Body of pancreas (tissue), 4 donors: ENCODE measurements around the gene PRRT2. TPM values are rescaled to one million over a fixed set of nuclear protein-coding genes. Genes with fewer than 3 reads are reported as not detected.
"Not testable (repeated sequence)": the region's sequence is repeated elsewhere in the genome, so short reads cannot be mapped to it uniquely, and the experiment has no call there.

Experiments
- ATAC-seq: fragments of 150-250 bp; one replicate; pipeline ENCODE4 v1.9.1; 2016
- DNase-seq, 4 donors: peaks; one replicate each; pipeline ENCODE4 v3.0.0-alpha.2; 2019
- H3K27ac ChIP-seq, 4 donors: fragments of 200-600 bp; sonication (generic); 1 replicate in 3 of 4; 2 replicates in 1 of 4; pipeline versions ENCODE4 v1.5.1 to v1.6.1; 2016 to 2019; ENCODE audit warnings: mild to moderate bottlenecking in 1 of 4, mixed read lengths in 1 of 4, moderate library complexity in 1 of 4
- H3K27me3 ChIP-seq, 2 donors: fragments of 200-600 bp; sonication (generic); one replicate each; pipeline ENCODE4 v1.6.0; 2016; ENCODE audit warnings: mild to moderate bottlenecking in 1 of 2
- H3K36me3 ChIP-seq, 2 donors: fragments of 200-600 bp; sonication (generic); replicated peaks in 1 of 2; 2 replicates each; pipeline ENCODE4 v1.5.1; 2016; ENCODE audit warnings: low read depth in 2 of 2; ENCODE audit not compliant: insufficient read depth in 1 of 2
- H3K4me1 ChIP-seq: fragments of 200-600 bp; sonication (generic); one replicate; pipeline ENCODE4 v1.6.0; 2016
- H3K4me3 ChIP-seq, 2 donors: fragments of 200-600 bp; sonication (generic); 1 replicate in 1 of 2; 2 replicates in 1 of 2; pipeline ENCODE4 v1.5.1; 2016 to 2019
- H3K9me3 ChIP-seq, 3 donors: fragments of 200-600 bp; sonication (generic); 1 replicate in 2 of 3; 2 replicates in 1 of 3; pipeline ENCODE4 v1.5.1; 2016
- POLR2A ChIP-seq, 3 donors: fragments of 450-650 bp; IDR thresholded peaks; one replicate each; pipeline ENCODE4 v1.6.1; 2016; ENCODE audit warnings: antibody characterized with exemption in 3 of 3, mild to moderate bottlenecking in 2 of 3
- WGBS, 2 donors: methylation state at CpG; one replicate each; pipeline ENCODE4 v1.1.5; 2017; 5-methylcytosine and 5-hydroxymethylcytosine counted together
- intact Hi-C: fragments of 100-400 bp; cut with DNase I; formaldehyde crosslinking; loops from one replicate; pipeline ENCODE4 v1.15.1; 2023
- total RNA-seq, 2 donors: library from RNA; depleted of rRNA; stranded (reverse); fragments of >200 nt; gene quantifications; one replicate each; pipeline ENCODE4 v1.1.0, GENCODE V29; 2016
- TF ChIP-seq, protein P1 (sequence below), 7 experiments: fragments of 450-650 bp in 4 of 7; fragments of 200-600 bp in 3 of 7; sonication (generic) in 3 of 7; IDR thresholded peaks; one replicate each; pipeline ENCODE4 v1.5.1; 2016 to 2019; ENCODE audit warnings: antibody characterized with exemption in 7 of 7

PRRT2 gene
- total RNA-seq, 2 donors from 2014 or later, result 1.0 TPM; not detected in 1

GRCh38 chr16:29767062-29767461 lies 44.9 kb upstream of the PRRT2 start:
- DNase-seq (no peak), ATAC-seq (no peak)
- 87 to 98% methylated on average over 3 of the region's 3 CpGs for whole genome bisulfite sequencing, 2 donors
- intact Hi-C loops, result no loop called here
- no peaks in the 10 kb centered on the region for H3K36me3 ChIP-seq
- H3K4me1 ChIP-seq, result peaks cover 21% of the 10 kb centered on the region
- TF ChIP-seq, protein P1, sequence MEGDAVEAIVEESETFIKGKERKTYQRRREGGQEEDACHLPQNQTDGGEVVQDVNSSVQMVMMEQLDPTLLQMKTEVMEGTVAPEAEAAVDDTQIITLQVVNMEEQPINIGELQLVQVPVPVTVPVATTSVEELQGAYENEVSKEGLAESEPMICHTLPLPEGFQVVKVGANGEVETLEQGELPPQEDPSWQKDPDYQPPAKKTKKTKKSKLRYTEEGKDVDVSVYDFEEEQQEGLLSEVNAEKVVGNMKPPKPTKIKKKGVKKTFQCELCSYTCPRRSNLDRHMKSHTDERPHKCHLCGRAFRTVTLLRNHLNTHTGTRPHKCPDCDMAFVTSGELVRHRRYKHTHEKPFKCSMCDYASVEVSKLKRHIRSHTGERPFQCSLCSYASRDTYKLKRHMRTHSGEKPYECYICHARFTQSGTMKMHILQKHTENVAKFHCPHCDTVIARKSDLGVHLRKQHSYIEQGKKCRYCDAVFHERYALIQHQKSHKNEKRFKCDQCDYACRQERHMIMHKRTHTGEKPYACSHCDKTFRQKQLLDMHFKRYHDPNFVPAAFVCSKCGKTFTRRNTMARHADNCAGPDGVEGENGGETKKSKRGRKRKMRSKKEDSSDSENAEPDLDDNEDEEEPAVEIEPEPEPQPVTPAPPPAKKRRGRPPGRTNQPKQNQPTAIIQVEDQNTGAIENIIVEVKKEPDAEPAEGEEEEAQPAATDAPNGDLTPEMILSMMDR (IDR thresholded peaks at IDR 0.05), result no peak
- no peak for TF ChIP-seq POLR2A (IDR thresholded peaks at IDR 0.05)
- H3K4me3 ChIP-seq, result no peak overlapping the region
- H3K27ac ChIP-seq, result no peak overlapping the region
- no peaks in the 10 kb centered on the region for H3K27me3 ChIP-seq
- no peaks in the 10 kb centered on the region for H3K9me3 ChIP-seq

- ATAC-seq, result no peak
- WGBS, 2 donors, result 86 to 96% methylated on average over 2 of the region's 2 CpGs
Measured at GRCh38 chr16:29769507-29769906, 42.5 kb upstream of the PRRT2 start.

GRCh38 chr16:29770250-29770929 lies 41.6 kb upstream of the PRRT2 start:
- intact Hi-C loops, result no loop called here
- WGBS, 2 donors, result 81 to 83% methylated on average over 7 of the region's 7 CpGs
- Histone ChIP-seq H3K4me3 (no peak overlapping the region), H3K27me3 (no peaks in the 10 kb centered on the region), H3K9me3 (no peaks in the 10 kb centered on the region), H3K36me3 (no peaks in the 10 kb centered on the region), H3K4me1 (peaks cover 10% of the 10 kb centered on the region), H3K27ac (no peak overlapping the region)
- DNase-seq, result no peak
- TF ChIP-seq, protein P1 (IDR thresholded peaks at IDR 0.05), result no peak
- no peak for TF ChIP-seq POLR2A (IDR thresholded peaks at IDR 0.05)
- ATAC-seq, result no peak

More at GRCh38 chr16:29769507-29769906, 42.5 kb upstream of the PRRT2 start:
- Histone ChIP-seq H3K36me3 (no peaks in the 10 kb centered on the region), H3K9me3 (no peaks in the 10 kb centered on the region), H3K4me3 (no peak overlapping the region), H3K27ac (no peak overlapping the region), H3K27me3 (no peaks in the 10 kb centered on the region), H3K4me1 (peaks cover 18% of the 10 kb centered on the region)
- no peak for DNase-seq
- no peak for TF ChIP-seq POLR2A (IDR thresholded peaks at IDR 0.05)
- TF ChIP-seq, protein P1 (IDR thresholded peaks at IDR 0.05), result no peak
- intact Hi-C loops, result no loop called here

GRCh38 chr16:29772330-29772729 lies 39.7 kb upstream of the PRRT2 start:
- H3K36me3 ChIP-seq, H3K27ac ChIP-seq, H3K9me3 ChIP-seq, intact Hi-C loops, H3K27me3 ChIP-seq, ATAC-seq, H3K4me1 ChIP-seq, H3K4me3 ChIP-seq: not testable (repeated sequence)
- peak in 1 of 4 donors; percentile 10 for DNase-seq
- 80 to 82% methylated on average over 4 to 7 of the region's 7 CpGs for WGBS, 2 donors

DNA sequence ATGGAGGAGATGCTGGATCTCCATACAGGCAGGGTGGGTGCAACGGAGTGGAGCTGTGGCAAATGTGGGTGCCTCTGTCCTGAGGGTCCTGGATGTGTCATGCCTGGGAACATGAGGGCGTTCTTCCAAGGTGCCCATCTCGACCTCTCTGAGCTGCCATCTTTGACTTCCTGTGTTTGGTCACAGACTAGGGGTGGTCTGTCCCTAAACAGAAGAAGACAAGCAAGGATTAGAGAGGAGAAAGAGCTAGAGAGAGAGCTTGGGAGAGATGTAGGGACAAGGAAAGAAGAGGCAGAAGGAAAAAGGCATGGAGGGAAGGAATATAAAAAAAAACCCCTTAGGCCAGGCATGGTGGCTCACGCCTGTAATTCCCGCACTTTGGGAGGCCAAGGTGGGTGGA lies 37.3 kb upstream of the PRRT2 start:
- no peaks in the 10 kb centered on the region for H3K27me3 ChIP-seq
- peaks cover 27% of the 10 kb centered on the region for H3K4me1 ChIP-seq
- DNase-seq (no peak), ATAC-seq (no peak)
- H3K36me3 ChIP-seq, result no peaks in the 10 kb centered on the region
- 80 to 84% methylated on average over 5 of the region's 5 CpGs for WGBS, 2 donors
- H3K27ac ChIP-seq, result no peak overlapping the region
- no peaks in the 10 kb centered on the region for H3K9me3 ChIP-seq
- TF ChIP-seq POLR2A (IDR thresholded peaks at IDR 0.05), result no peak
- TF ChIP-seq, protein P1 (IDR thresholded peaks at IDR 0.05), result no peak
- intact Hi-C loops, result no loop called here
- H3K4me3 ChIP-seq, result no peak overlapping the region
